ENCODE measurements around the gene ADNP. TPM values are rescaled to one million over a fixed set of nuclear protein-coding genes. Genes with fewer than 3 reads are reported as not detected.
A peak's percentile ranks its signal among the peaks of the same experiment; 100 is the strongest.

Gene ADNP
- total RNA-seq, 2 experiments from 2014 or later, result 41.9 to 47.1 TPM

- H3K4me1 Mint-ChIP-seq (ENCODE audit: low read depth), result peaks cover 75% of the 10 kb centered on the region
- Histone ChIP-seq H3K36me3 (ENCODE audit: insufficient read depth, low read length) (peaks cover 40% of the 10 kb centered on the region), H3K4me3 (ENCODE audit: low read length) (no peak overlapping the region), H3K27me3 (ENCODE audit: control insufficient read depth in 1 of 2, insufficient read depth in 2 of 2, low read length in 2 of 2) (no peaks in the 10 kb centered on the region), H3K4me1 (ENCODE audit: insufficient read depth, low read length) (peaks cover 10% of the 10 kb centered on the region), H3K9me3 (ENCODE audit: control insufficient read depth in 1 of 2, insufficient read depth in 1 of 2, low read length in 2 of 2) (no peaks in the 10 kb centered on the region), H3K27ac (ENCODE audit: low read depth in 1 of 2, low read length in 2 of 2) (no peak overlapping the region)
- POLR2A ChIA-PET, result no interaction called here
- TF ChIP-seq CTCF (IDR thresholded peaks at IDR 0.05), result no peak
- CTCF ChIA-PET, result interaction anchor here (2.1 kb wide), 1 partner anchor 25 kb away, joined by 10 read pairs; no protein-coding TSS in a partner anchor
- H3K27ac Mint-ChIP-seq, result peak overlapping the region; percentile 75
- ATAC-seq (ENCODE audit: poor library complexity) (no peak), DNase-seq (no peak)
- H3K27me3 Mint-ChIP-seq, result no peaks in the 10 kb centered on the region
- no peak overlapping the region for H3K4me3 Mint-ChIP-seq
- no peaks in the 10 kb centered on the region for H3K9me3 Mint-ChIP-seq
- peaks cover 62% of the 10 kb centered on the region for H3K36me3 Mint-ChIP-seq (ENCODE audit: low read depth)
- intact Hi-C loops (cut with DNase I, micrococcal nuclease), result no loop called here
These were observed 27.1 kb downstream of the ADNP start for GRCh38 chr20:50904067-50904570.

GRCh38 chr20:50903353-50904051 is 27.7 kb downstream of the ADNP start:
- peak overlapping the region; percentile 75 for H3K27ac Mint-ChIP-seq
- intact Hi-C loops (cut with DNase I, micrococcal nuclease), result no loop called here
- no peak overlapping the region for H3K27ac ChIP-seq (ENCODE audit: low read depth in 1 of 2, low read length in 2 of 2)

GRCh38 chr20:50901301-50901700 is 29.9 kb downstream of the ADNP start:
- intact Hi-C loops (cut with DNase I, micrococcal nuclease), result no loop called here
- peaks cover 56% of the 10 kb centered on the region for H3K4me1 Mint-ChIP-seq (ENCODE audit: low read depth)
- no peak for TF ChIP-seq CTCF (IDR thresholded peaks at IDR 0.05)
- ChIA-PET POLR2A (interaction anchor here (1.5 kb wide), 1 partner anchor 28 kb away, joined by 3 read pairs; no protein-coding TSS in a partner anchor), CTCF (interaction anchor here (0.7 to 2.2 kb wide), 4 partner anchors 28 to 214 kb away, joined by 3 to 10 read pairs (median 6); partner anchors contain the start of gene BCAS4)
- ATAC-seq (ENCODE audit: poor library complexity), result no peak
- peaks cover 82% of the 10 kb centered on the region for H3K36me3 Mint-ChIP-seq (ENCODE audit: low read depth)
- no peak overlapping the region for H3K27ac ChIP-seq (ENCODE audit: low read depth in 1 of 2, low read length in 2 of 2)
- no peaks in the 10 kb centered on the region for H3K27me3 ChIP-seq (ENCODE audit: control insufficient read depth in 1 of 2, insufficient read depth in 2 of 2, low read length in 2 of 2)
- H3K4me3 Mint-ChIP-seq, result no peak overlapping the region
- H3K36me3 ChIP-seq (ENCODE audit: insufficient read depth, low read length), result peaks cover 55% of the 10 kb centered on the region
- no peaks in the 10 kb centered on the region for H3K9me3 ChIP-seq (ENCODE audit: control insufficient read depth in 1 of 2, insufficient read depth in 1 of 2, low read length in 2 of 2)
- H3K27me3 Mint-ChIP-seq, result no peaks in the 10 kb centered on the region
- peak overlapping the region; percentile 3 for H3K27ac Mint-ChIP-seq
- no peak overlapping the region for H3K4me3 ChIP-seq (ENCODE audit: low read length)
- H3K4me1 ChIP-seq (ENCODE audit: insufficient read depth, low read length), result peaks cover 4% of the 10 kb centered on the region
- DNase-seq, result no peak
- H3K9me3 Mint-ChIP-seq, result no peaks in the 10 kb centered on the region

More at GRCh38 chr20:50903353-50904051, 27.7 kb downstream of the ADNP start:
- Histone ChIP-seq H3K4me1 (ENCODE audit: insufficient read depth, low read length) (peaks cover 10% of the 10 kb centered on the region), H3K9me3 (ENCODE audit: control insufficient read depth in 1 of 2, insufficient read depth in 1 of 2, low read length in 2 of 2) (no peaks in the 10 kb centered on the region), H3K4me3 (ENCODE audit: low read length) (no peak overlapping the region), H3K27me3 (ENCODE audit: control insufficient read depth in 1 of 2, insufficient read depth in 2 of 2, low read length in 2 of 2) (no peaks in the 10 kb centered on the region), H3K36me3 (ENCODE audit: insufficient read depth, low read length) (peaks cover 41% of the 10 kb centered on the region)
- peaks cover 68% of the 10 kb centered on the region for H3K36me3 Mint-ChIP-seq (ENCODE audit: low read depth)
- POLR2A ChIA-PET, result interaction anchor here (1.2 kb wide), 1 partner anchor 28 kb away, joined by 6 read pairs; the partner anchor contains the start of gene ADNP
- CTCF ChIA-PET, result interaction anchor here (0.9 to 2.1 kb wide), 3 partner anchors 19 to 109 kb away, joined by 3 to 10 read pairs (median 4); partner anchors contain the start of gene BCAS4
- no peak overlapping the region for H3K4me3 Mint-ChIP-seq
- DNase-seq (no peak), ATAC-seq (ENCODE audit: poor library complexity) (no peak)
- TF ChIP-seq CTCF (IDR thresholded peaks at IDR 0.05), result no peak
- no peaks in the 10 kb centered on the region for H3K27me3 Mint-ChIP-seq
- peaks cover 70% of the 10 kb centered on the region for H3K4me1 Mint-ChIP-seq (ENCODE audit: low read depth)
- H3K9me3 Mint-ChIP-seq, result no peaks in the 10 kb centered on the region
